GM12878 (cell line): ENCODE measurements around the gene DNAJA2. TPM values are rescaled to one million over a fixed set of nuclear protein-coding genes. Genes with fewer than 3 reads are reported as not detected.

Experiments used
- ATAC-seq: fragments of 200-7000 bp; cut with Tn5 transposase; 3 replicates; pipeline ENCODE4 v1.9.1; 2020; ENCODE audit warnings: mild to moderate bottlenecking, moderate library complexity
- BruUV-seq: library from RNA; stranded (reverse); fragments of 400-500 nt; replicated peaks from 2 replicates; lab custom pipeline; 2021; lab: Mats Ljungman, UMichigan
- CTCF ChIA-PET: fragments of 300-600 bp; sonication (Branson Sonifier 250); formaldehyde crosslinking; extraction: SDS; loops from one replicate; lab custom pipeline; 2021; ENCODE audit warnings: inconsistent platforms; lab: Yijun Ruan, JAX
- POLR2A ChIA-PET: fragments of 350-600 bp; formaldehyde crosslinking; extraction: SDS; loops from one replicate; lab custom pipeline; 2021; ENCODE audit warnings: inconsistent platforms; lab: Charles Lee
- RAD21 ChIA-PET: fragments of 300-600 bp; sonication (Branson Sonifier 250); formaldehyde crosslinking; loops from one replicate; lab custom pipeline; 2023; ENCODE audit warnings: antibody characterized with exemption; ENCODE audit not compliant: unreplicated experiment; lab: Charles Lee
- SMC1A ChIA-PET: fragments of 300-600 bp; sonication (Branson Sonifier 250); formaldehyde crosslinking; loops from one replicate; lab custom pipeline; 2023; ENCODE audit not compliant: unreplicated experiment, uncharacterized antibody; lab: Charles Lee
- DNase-seq: peaks from one replicate; pipeline ENCODE4 v3.0.0-alpha.2; 2011; ENCODE audit warnings: low read depth, low spot score
- FAIRE-seq: peaks from 3 replicates; lab custom pipeline; 2011; peaks lifted over from hg19 to GRCh38; lab: Jason Lieb, UNC
- H2AFZ ChIP-seq: 2 replicates; pipeline ENCODE4 v1.6.0; 2011; ENCODE audit warnings: low read depth, low read length, control low read depth; ENCODE audit not compliant: control insufficient read depth
- H3K27ac ChIP-seq: 2 replicates; pipeline ENCODE4 v1.5.1; 2011; ENCODE audit warnings: control low read depth; ENCODE audit not compliant: control insufficient read depth, insufficient read depth
- H3K27me3 ChIP-seq, 2 experiments: replicated peaks in 1 of 2; 2 replicates each; pipeline versions ENCODE4 v1.6.0 to v1.6.1; 2011; ENCODE audit warnings: low read length in 1 of 2; ENCODE audit not compliant: control insufficient read depth in 2 of 2, insufficient read depth in 2 of 2
- H3K36me3 ChIP-seq, 2 experiments: 2 replicates each; pipeline ENCODE4 v1.5.1; 2011; ENCODE audit warnings: low read length in 1 of 2; ENCODE audit not compliant: control insufficient read depth in 2 of 2, insufficient read depth in 2 of 2
- H3K4me1 ChIP-seq: 2 replicates; pipeline ENCODE4 v1.6.1; 2011; ENCODE audit warnings: mild to moderate bottlenecking, low read length, moderate library complexity, mixed read lengths; ENCODE audit not compliant: control insufficient read depth, insufficient read depth
- H3K4me2 ChIP-seq: 2 replicates; pipeline ENCODE4 v1.6.0; 2011; ENCODE audit warnings: control low read depth; ENCODE audit not compliant: control insufficient read depth, insufficient read depth
- H3K4me3 ChIP-seq: fragments of 200-600 bp; sonication (generic); 2 replicates; pipeline ENCODE4 v1.5.1; 2016
- H3K79me2 ChIP-seq: 2 replicates; pipeline ENCODE4 v1.6.0; 2011; ENCODE audit warnings: low read length; ENCODE audit not compliant: control insufficient read depth, insufficient read depth
- H3K9ac ChIP-seq: 2 replicates; pipeline ENCODE4 v1.8.0; 2011; ENCODE audit warnings: low read length, control low read depth, mixed read lengths; ENCODE audit not compliant: control insufficient read depth, insufficient read depth
- H3K9me3 ChIP-seq: replicated peaks from 3 replicates; pipeline ENCODE4 v1.5.1; 2011; ENCODE audit warnings: mild to moderate bottlenecking, low read length; ENCODE audit not compliant: control insufficient read depth, insufficient read depth
- H4K20me1 ChIP-seq: 2 replicates; pipeline ENCODE4 v1.6.0; 2011; ENCODE audit not compliant: control insufficient read depth, insufficient read depth
- MTA2 ChIP-seq: fragments of 450-650 bp; IDR thresholded peaks from 2 replicates; pipeline ENCODE4 v1.6.1; 2016; ENCODE audit warnings: low read depth, mild to moderate bottlenecking, moderate library complexity
- POLR2AphosphoS5 ChIP-seq: IDR thresholded peaks from 2 replicates; pipeline ENCODE4 v1.6.1; 2011; ENCODE audit warnings: mild to moderate bottlenecking, low read length, inconsistent platforms
- SIN3A ChIP-seq: IDR thresholded peaks from 2 replicates; pipeline ENCODE4 v1.6.1; 2012; ENCODE audit warnings: low read depth, low read length, improper control_type of control experiment
- TCF3 ChIP-seq: IDR thresholded peaks from 2 replicates; pipeline ENCODE4 v1.6.1; 2012; ENCODE audit warnings: low read depth, mild to moderate bottlenecking, low read length, borderline replicate concordance; ENCODE audit not compliant: insufficient read depth
- WGBS: methylation state at CpG from one replicate; pipeline ENCODE4 v1.1.6; 2016; ENCODE audit warnings: low lambda C conversion rate; ENCODE audit not compliant: insufficient replicate concordance, insufficient coverage; ENCODE audit errors: missing lambda C conversion rate; 5-methylcytosine and 5-hydroxymethylcytosine counted together
- in situ Hi-C: fragments of 300-500 bp; cut with MboI; formaldehyde crosslinking; loops from 9 replicates; pipeline ENCODE4 v1.14.3; 2018; ENCODE audit warnings: mixed read lengths
- intact Hi-C: fragments of 100-400 bp; cut with micrococcal nuclease; formaldehyde crosslinking; loops from one replicate; pipeline ENCODE4 v1.14.2; 2022; ENCODE audit not compliant: unreplicated experiment
- polyA plus RNA-seq, 11 experiments: library from polyadenylated mRNA; depleted of rRNA in 4 of 11; unstranded in 6 of 11; stranded (reverse) in 5 of 11; fragments of >200 nt; fragmentation: Nextera tagmentation in 4 of 11; fragmentation: Illumina TruSeq in 1 of 11; extraction: Ambion mirVana in 4 of 11; extraction: Trizol in 1 of 11; gene quantifications; 1 replicate in 1 of 11; 2 replicates in 10 of 11; pipeline versions ENCODE4 v1.2.1 to v1.2.3, GENCODE V29; 2011 to 2016; ENCODE audit warnings: inconsistent platforms in 2 of 11, missing spikeins in 2 of 11, low read depth in 1 of 11
- total RNA-seq, 4 experiments: library from RNA; depleted of rRNA in 3 of 4; stranded (reverse); fragments of >200 nt in 3 of 4; fragmentation: Illumina TruSeq in 1 of 4; extraction: Trizol in 1 of 4; gene quantifications; 2 replicates each; pipeline versions ENCODE4 v1.2.1 to v1.2.3, GENCODE V29; 2013 to 2021
- TF ChIP-seq, protein P1 (sequence below): IDR thresholded peaks from 2 replicates; pipeline ENCODE4 v1.6.1; 2012; ENCODE audit warnings: low read depth, low read length, improper control_type of control experiment
- TF ChIP-seq, protein P2 (sequence below), 3 experiments: IDR thresholded peaks in 2 of 3; conservative IDR thresholded peaks in 1 of 3; 2 replicates each; pipeline ENCODE4 v1.5.1; 2011; ENCODE audit warnings: low read depth in 3 of 3, low read length in 3 of 3, mild to moderate bottlenecking in 3 of 3, control low read depth in 2 of 3, moderate library complexity in 2 of 3, inconsistent platforms in 1 of 3, mixed read lengths in 1 of 3; ENCODE audit not compliant: control insufficient read depth in 2 of 3, insufficient read depth in 1 of 3; ENCODE audit errors: extremely low read depth in 1 of 3
- TF ChIP-seq, protein P3 (sequence below): fragments of 450-650 bp; IDR thresholded peaks from 2 replicates; pipeline ENCODE4 v1.6.1; 2016; ENCODE audit warnings: mild to moderate bottlenecking
- TF ChIP-seq, protein P4 (sequence below): fragments of 450-650 bp; conservative IDR thresholded peaks from 2 replicates; pipeline ENCODE4 v1.6.1; 2017; ENCODE audit warnings: mild to moderate bottlenecking, moderate library complexity

Gene DNAJA2
- total and polyA plus RNA-seq, 10 of the 15 experiments (the other 5 are each of a cell fraction or from before 2014, with no cell fraction given): 26.2 to 96.4 (median 58.1) TPM

DNA sequence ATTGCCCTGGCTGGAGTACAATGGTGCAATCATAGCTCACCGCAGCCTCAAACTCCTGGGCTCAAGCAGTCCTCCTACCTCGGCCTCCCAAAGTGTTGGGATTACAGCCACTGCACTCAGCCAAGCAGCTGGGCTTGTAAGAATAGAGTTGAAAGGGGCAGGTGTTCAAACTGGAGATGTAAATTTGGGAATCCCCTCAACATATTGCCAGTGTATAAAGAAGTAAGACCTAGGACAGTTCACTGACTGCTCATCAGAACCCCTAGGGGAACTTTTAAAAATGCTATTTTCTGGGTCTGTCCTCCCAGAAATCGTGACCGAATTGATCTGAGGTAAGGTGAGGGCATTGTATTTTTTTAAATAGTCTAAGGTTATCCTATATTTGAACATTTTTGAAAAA, 8.9 kb upstream of the DNAJA2 start:
- Histone ChIP-seq H3K9me3 (no peaks in the 10 kb centered on the region), H3K9ac (no peak overlapping the region), H3K79me2 (no peaks in the 10 kb centered on the region), H3K36me3 (no peaks in the 10 kb centered on the region), H3K4me1 (no peaks in the 10 kb centered on the region), H3K27ac (no peak overlapping the region), H3K27me3 (no peaks in the 10 kb centered on the region), H3K4me3 (no peak overlapping the region), H4K20me1 (no peaks in the 10 kb centered on the region), H3K4me2 (no peak overlapping the region), H2AFZ (no peak overlapping the region)
- CTCF ChIA-PET: interaction anchor here (1.4 kb wide), 1 partner anchor 9 kb away, joined by 4 read pairs; the partner anchor contains the start of gene DNAJA2
- DNase-seq (no peak), FAIRE-seq (no peak), ATAC-seq (peak; percentile 79)
- in situ Hi-C loops (no loop called here), intact Hi-C loops (no loop called here)
- RAD21 ChIA-PET: interaction anchor here (2.9 kb wide), 1 partner anchor 9 kb away, joined by 7 read pairs; the partner anchor contains the start of gene DNAJA2
- SMC1A ChIA-PET: interaction anchor here (1.0 to 1.3 kb wide), 2 partner anchors 8 to 42 kb away, joined by 3 to 4 read pairs; no protein-coding TSS in a partner anchor
- TF ChIP-seq, protein P1, sequence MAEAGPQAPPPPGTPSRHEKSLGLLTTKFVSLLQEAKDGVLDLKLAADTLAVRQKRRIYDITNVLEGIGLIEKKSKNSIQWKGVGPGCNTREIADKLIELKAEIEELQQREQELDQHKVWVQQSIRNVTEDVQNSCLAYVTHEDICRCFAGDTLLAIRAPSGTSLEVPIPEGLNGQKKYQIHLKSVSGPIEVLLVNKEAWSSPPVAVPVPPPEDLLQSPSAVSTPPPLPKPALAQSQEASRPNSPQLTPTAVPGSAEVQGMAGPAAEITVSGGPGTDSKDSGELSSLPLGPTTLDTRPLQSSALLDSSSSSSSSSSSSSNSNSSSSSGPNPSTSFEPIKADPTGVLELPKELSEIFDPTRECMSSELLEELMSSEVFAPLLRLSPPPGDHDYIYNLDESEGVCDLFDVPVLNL: no peak
- TF ChIP-seq, protein P2, sequence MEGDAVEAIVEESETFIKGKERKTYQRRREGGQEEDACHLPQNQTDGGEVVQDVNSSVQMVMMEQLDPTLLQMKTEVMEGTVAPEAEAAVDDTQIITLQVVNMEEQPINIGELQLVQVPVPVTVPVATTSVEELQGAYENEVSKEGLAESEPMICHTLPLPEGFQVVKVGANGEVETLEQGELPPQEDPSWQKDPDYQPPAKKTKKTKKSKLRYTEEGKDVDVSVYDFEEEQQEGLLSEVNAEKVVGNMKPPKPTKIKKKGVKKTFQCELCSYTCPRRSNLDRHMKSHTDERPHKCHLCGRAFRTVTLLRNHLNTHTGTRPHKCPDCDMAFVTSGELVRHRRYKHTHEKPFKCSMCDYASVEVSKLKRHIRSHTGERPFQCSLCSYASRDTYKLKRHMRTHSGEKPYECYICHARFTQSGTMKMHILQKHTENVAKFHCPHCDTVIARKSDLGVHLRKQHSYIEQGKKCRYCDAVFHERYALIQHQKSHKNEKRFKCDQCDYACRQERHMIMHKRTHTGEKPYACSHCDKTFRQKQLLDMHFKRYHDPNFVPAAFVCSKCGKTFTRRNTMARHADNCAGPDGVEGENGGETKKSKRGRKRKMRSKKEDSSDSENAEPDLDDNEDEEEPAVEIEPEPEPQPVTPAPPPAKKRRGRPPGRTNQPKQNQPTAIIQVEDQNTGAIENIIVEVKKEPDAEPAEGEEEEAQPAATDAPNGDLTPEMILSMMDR (IDR thresholded peaks at IDR 0.05 in 2 of 3, conservative IDR thresholded peaks at IDR 0.05 in 1 of 3; ENCODE audit: control insufficient read depth in 2 of 3, extremely low read depth in 1 of 3, insufficient read depth in 1 of 3, low read depth in 3 of 3, low read length in 3 of 3): no peak
- TF ChIP-seq, protein P3, sequence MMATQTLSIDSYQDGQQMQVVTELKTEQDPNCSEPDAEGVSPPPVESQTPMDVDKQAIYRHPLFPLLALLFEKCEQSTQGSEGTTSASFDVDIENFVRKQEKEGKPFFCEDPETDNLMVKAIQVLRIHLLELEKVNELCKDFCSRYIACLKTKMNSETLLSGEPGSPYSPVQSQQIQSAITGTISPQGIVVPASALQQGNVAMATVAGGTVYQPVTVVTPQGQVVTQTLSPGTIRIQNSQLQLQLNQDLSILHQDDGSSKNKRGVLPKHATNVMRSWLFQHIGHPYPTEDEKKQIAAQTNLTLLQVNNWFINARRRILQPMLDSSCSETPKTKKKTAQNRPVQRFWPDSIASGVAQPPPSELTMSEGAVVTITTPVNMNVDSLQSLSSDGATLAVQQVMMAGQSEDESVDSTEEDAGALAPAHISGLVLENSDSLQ: no peak
- TF ChIP-seq, protein P4, sequence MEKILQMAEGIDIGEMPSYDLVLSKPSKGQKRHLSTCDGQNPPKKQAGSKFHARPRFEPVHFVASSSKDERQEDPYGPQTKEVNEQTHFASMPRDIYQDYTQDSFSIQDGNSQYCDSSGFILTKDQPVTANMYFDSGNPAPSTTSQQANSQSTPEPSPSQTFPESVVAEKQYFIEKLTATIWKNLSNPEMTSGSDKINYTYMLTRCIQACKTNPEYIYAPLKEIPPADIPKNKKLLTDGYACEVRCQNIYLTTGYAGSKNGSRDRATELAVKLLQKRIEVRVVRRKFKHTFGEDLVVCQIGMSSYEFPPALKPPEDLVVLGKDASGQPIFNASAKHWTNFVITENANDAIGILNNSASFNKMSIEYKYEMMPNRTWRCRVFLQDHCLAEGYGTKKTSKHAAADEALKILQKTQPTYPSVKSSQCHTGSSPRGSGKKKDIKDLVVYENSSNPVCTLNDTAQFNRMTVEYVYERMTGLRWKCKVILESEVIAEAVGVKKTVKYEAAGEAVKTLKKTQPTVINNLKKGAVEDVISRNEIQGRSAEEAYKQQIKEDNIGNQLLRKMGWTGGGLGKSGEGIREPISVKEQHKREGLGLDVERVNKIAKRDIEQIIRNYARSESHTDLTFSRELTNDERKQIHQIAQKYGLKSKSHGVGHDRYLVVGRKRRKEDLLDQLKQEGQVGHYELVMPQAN: no peak
- TF ChIP-seq MTA2 (no peak), TCF3 (no peak), POLR2AphosphoS5 (no peak), SIN3A (no peak)
- 26% methylated on average over 4 of the region's 4 CpGs for WGBS
- POLR2A ChIA-PET: no interaction called here
- BruUV-seq: no TSS peak
